HepG2 (cell line): ENCODE measurements around the gene GYS2. TPM values are rescaled to one million over a fixed set of nuclear protein-coding genes. Genes with fewer than 3 reads are reported as not detected.

Source experiments
- ATAC-seq: fragments of 200-7000 bp; cut with Tn5 transposase; 3 replicates; pipeline ENCODE4 v1.9.1; 2020; ENCODE audit warnings: mild to moderate bottlenecking, moderate library complexity
- BruUV-seq: library from RNA; stranded (reverse); fragments of 400-500 nt; replicated peaks from 2 replicates; lab custom pipeline; 2021; lab: Mats Ljungman, UMichigan
- CTCF ChIA-PET: fragments of 300-600 bp; formaldehyde crosslinking; extraction: SDS; loops from one replicate; lab custom pipeline; 2021; ENCODE audit warnings: low total read pairs, inconsistent platforms, low intra/inter-chr PET ratio; lab: Yijun Ruan, JAX
- POLR2A ChIA-PET: fragments of 350-600 bp; sonication (Branson Sonifier 250); formaldehyde crosslinking; loops from one replicate; lab custom pipeline; 2020; ENCODE audit warnings: antibody characterized with exemption, inconsistent platforms; lab: Yijun Ruan, JAX
- DNase-seq: peaks from one replicate; pipeline ENCODE4 v3.0.0-alpha.2; 2015; ENCODE audit warnings: low spot score
- FAIRE-seq: peaks from 3 replicates; lab custom pipeline; 2011; peaks lifted over from hg19 to GRCh38; lab: Jason Lieb, UNC
- H2AFZ ChIP-seq: one replicate; pipeline ENCODE4 v1.6.1; 2011; ENCODE audit warnings: low read length, inconsistent platforms
- H3K27ac ChIP-seq: fragments of 300-600 bp; 3 replicates; pipeline ENCODE4 v1.8.0; 2011; ENCODE audit warnings: mixed run types, mild to moderate bottlenecking, mixed read lengths, low read length, inconsistent platforms; ENCODE audit not compliant: insufficient read depth; ENCODE audit errors: extremely low read length
- H3K27me3 ChIP-seq, 2 experiments: fragments of 200-600 bp in 1 of 2; 2 replicates in 1 of 2; 3 replicates in 1 of 2; pipeline versions ENCODE4 v1.6.0 to v1.8.0; 2011; ENCODE audit warnings: low read length in 2 of 2, mild to moderate bottlenecking in 2 of 2, moderate library complexity in 2 of 2, inconsistent platforms in 1 of 2; ENCODE audit not compliant: insufficient read depth in 2 of 2, control insufficient read depth in 1 of 2
- H3K36me3 ChIP-seq, 2 experiments: fragments of 200-600 bp in 1 of 2; replicated peaks in 1 of 2; 2 replicates in 1 of 2; 3 replicates in 1 of 2; pipeline versions ENCODE4 v1.5.1 to v1.8.0; 2011; ENCODE audit warnings: low read length in 2 of 2, inconsistent platforms in 1 of 2; ENCODE audit not compliant: insufficient read depth in 2 of 2, control insufficient read depth in 1 of 2
- H3K4me1 ChIP-seq: 2 replicates; pipeline ENCODE4 v1.5.1; 2012; ENCODE audit warnings: low read length, inconsistent platforms; ENCODE audit not compliant: insufficient read depth
- H3K4me2 ChIP-seq: 2 replicates; pipeline ENCODE4 v1.6.0; 2011; ENCODE audit warnings: low read depth, low read length, inconsistent platforms
- H3K4me3 ChIP-seq, 3 experiments: fragments of 200-600 bp in 1 of 3; sonication (generic), shearing (Covaris generic) in 1 of 3; replicated peaks in 1 of 3; 2 replicates each; pipeline ENCODE4 v1.5.1; 2011 to 2016; ENCODE audit warnings: low read length in 3 of 3, inconsistent platforms in 2 of 3, low read depth in 2 of 3, mild to moderate bottlenecking in 2 of 3, control low read depth in 1 of 3, mixed read lengths in 1 of 3; ENCODE audit not compliant: insufficient read depth in 1 of 3
- H3K79me2 ChIP-seq: one replicate; pipeline ENCODE4 v1.6.1; 2011; ENCODE audit warnings: low read length, inconsistent platforms; ENCODE audit not compliant: insufficient read depth
- H3K9ac ChIP-seq: 2 replicates; pipeline ENCODE4 v1.6.0; 2011; ENCODE audit warnings: mild to moderate bottlenecking, low read depth, low read length, inconsistent platforms; ENCODE audit not compliant: insufficient read depth
- H3K9me3 ChIP-seq: 2 replicates; pipeline ENCODE4 v1.5.1; 2012; ENCODE audit warnings: mild to moderate bottlenecking, low read length
- H4K20me1 ChIP-seq: 2 replicates; pipeline ENCODE4 v1.6.0; 2011; ENCODE audit warnings: inconsistent platforms, mild to moderate bottlenecking, low read length, moderate library complexity; ENCODE audit not compliant: insufficient read depth
- ATRX ChIP-seq: sonication (generic); formaldehyde crosslinking; IDR thresholded peaks from 2 replicates; pipeline ENCODE4 v1.4.0; 2020; ENCODE audit warnings: missing genetic modification reagents, borderline replicate concordance
- ESRRA ChIP-seq: sonication (generic); formaldehyde crosslinking; IDR thresholded peaks from 2 replicates; pipeline ENCODE4 v1.5.1; 2020; ENCODE audit warnings: mild to moderate bottlenecking, low read depth, missing genetic modification reagents
- FOXA3 ChIP-seq: IDR thresholded peaks from 2 replicates; pipeline ENCODE4 v1.6.1; 2016; ENCODE audit warnings: missing genetic modification reagents, missing compliant biosample characterization
- GFI1 ChIP-seq: sonication (generic); formaldehyde crosslinking; IDR thresholded peaks from 2 replicates; pipeline ENCODE4 v1.5.0; 2020; ENCODE audit warnings: missing genetic modification reagents, mild to moderate bottlenecking, borderline replicate concordance
- HMGXB4 ChIP-seq, 2 experiments: sonication (generic) in 1 of 2; formaldehyde crosslinking in 1 of 2; IDR thresholded peaks; 2 replicates each; pipeline versions ENCODE4 v1.4.0 to v1.6.1; 2018 to 2020; ENCODE audit warnings: missing genetic modification reagents in 2 of 2, borderline replicate concordance in 1 of 2, low read depth in 1 of 2, mild to moderate bottlenecking in 1 of 2, missing biosample characterization in 1 of 2
- KLF15 ChIP-seq: sonication (generic); formaldehyde crosslinking; IDR thresholded peaks from 2 replicates; pipeline ENCODE4 v1.8.1; 2023; ENCODE audit warnings: borderline replicate concordance, mild to moderate bottlenecking, inconsistent platforms, missing genetic modification reagents, mixed read lengths
- MLLT10 ChIP-seq: sonication (generic); formaldehyde crosslinking; IDR thresholded peaks from 2 replicates; pipeline ENCODE4 v1.4.0; 2020; ENCODE audit warnings: missing genetic modification reagents
- NAIF1 ChIP-seq: sonication (generic); formaldehyde crosslinking; IDR thresholded peaks from 2 replicates; pipeline ENCODE4 v1.5.0; 2020; ENCODE audit warnings: mild to moderate bottlenecking, missing genetic modification reagents, borderline replicate concordance
- NCOA5 ChIP-seq: sonication (generic); formaldehyde crosslinking; IDR thresholded peaks from 2 replicates; pipeline ENCODE4 v1.4.0; 2020; ENCODE audit warnings: missing genetic modification reagents
- SIX1 ChIP-seq: sonication (generic); formaldehyde crosslinking; IDR thresholded peaks from 2 replicates; pipeline ENCODE4 v1.4.0; 2020; ENCODE audit warnings: missing genetic modification reagents, borderline replicate concordance
- SMYD3 ChIP-seq: sonication (generic); formaldehyde crosslinking; IDR thresholded peaks from 2 replicates; pipeline ENCODE4 v1.8.1; 2023; ENCODE audit warnings: mild to moderate bottlenecking, missing genetic modification reagents
- ZBTB49 ChIP-seq: sonication (generic); formaldehyde crosslinking; IDR thresholded peaks from 2 replicates; pipeline ENCODE4 v1.4.0; 2020; ENCODE audit warnings: missing genetic modification reagents, borderline replicate concordance
- ZFP36L2 ChIP-seq: sonication (generic); formaldehyde crosslinking; IDR thresholded peaks from 2 replicates; pipeline ENCODE4 v1.4.0; 2020; ENCODE audit warnings: missing genetic modification reagents
- ZNF329 ChIP-seq: sonication (generic); formaldehyde crosslinking; IDR thresholded peaks from 2 replicates; pipeline ENCODE4 v1.9.0; 2021; ENCODE audit warnings: low read depth, mild to moderate bottlenecking, missing genetic modification reagents
- ZSCAN20 ChIP-seq: sonication (generic); formaldehyde crosslinking; IDR thresholded peaks from 2 replicates; pipeline ENCODE4 v1.4.0; 2020; ENCODE audit warnings: missing genetic modification reagents, mild to moderate bottlenecking, borderline replicate concordance
- WGBS: methylation state at CpG from one replicate; pipeline ENCODE4 v1.1.6; 2017; ENCODE audit warnings: low lambda C conversion rate; 5-methylcytosine and 5-hydroxymethylcytosine counted together
- in situ Hi-C: cut with HindIII; loops from 2 replicates; pipeline ENCODE4 v1.10.0; 2017; ENCODE audit warnings: low pct_unique_long_range_greater_than_20kb; ENCODE audit not compliant: extremely low pct_ligation_motif_present
- intact Hi-C: fragments of 100-400 bp; cut with micrococcal nuclease; formaldehyde crosslinking; loops from one replicate; pipeline ENCODE4 v1.10.0; 2022; ENCODE audit not compliant: unreplicated experiment
- polyA plus RNA-seq, 8 experiments: library from polyadenylated mRNA; depleted of rRNA in 3 of 8; stranded (reverse) in 7 of 8; unstranded in 1 of 8; fragments of >200 nt; fragmentation: Illumina TruSeq in 4 of 8; extraction: Trizol in 4 of 8; gene quantifications; 2 replicates each; pipeline versions ENCODE4 v1.2.1 to v1.2.3, GENCODE V29; 2011 to 2016; ENCODE audit warnings: low read depth in 4 of 8, missing spikeins in 1 of 8, mixed read lengths in 1 of 8; ENCODE audit not compliant: insufficient read depth in 1 of 8
- total RNA-seq, 5 experiments: library from RNA; depleted of rRNA; stranded (reverse); fragments of >200 nt; fragmentation: Illumina TruSeq; extraction: Trizol; gene quantifications; 2 replicates each; pipeline ENCODE4 v1.2.3, GENCODE V29; 2016; ENCODE audit warnings: low read depth in 1 of 5
- TF ChIP-seq, protein P1 (sequence below): sonication (generic); formaldehyde crosslinking; IDR thresholded peaks from 2 replicates; pipeline ENCODE4 v1.5.0; 2020; ENCODE audit warnings: missing genetic modification reagents
- TF ChIP-seq, protein P2 (sequence below): sonication (generic); formaldehyde crosslinking; IDR thresholded peaks from 2 replicates; pipeline ENCODE4 v1.5.0; 2020; ENCODE audit warnings: missing genetic modification reagents
- TF ChIP-seq, protein P3 (sequence below): sonication (generic); formaldehyde crosslinking; IDR thresholded peaks from 2 replicates; pipeline ENCODE4 v1.8.0; 2022; ENCODE audit warnings: mild to moderate bottlenecking, missing genetic modification reagents, moderate library complexity

Gene GYS2
- total and polyA plus RNA-seq, 2 of the 13 experiments (the other 11 are each of a cell fraction or from before 2014, with no cell fraction given) = not detected

DNA sequence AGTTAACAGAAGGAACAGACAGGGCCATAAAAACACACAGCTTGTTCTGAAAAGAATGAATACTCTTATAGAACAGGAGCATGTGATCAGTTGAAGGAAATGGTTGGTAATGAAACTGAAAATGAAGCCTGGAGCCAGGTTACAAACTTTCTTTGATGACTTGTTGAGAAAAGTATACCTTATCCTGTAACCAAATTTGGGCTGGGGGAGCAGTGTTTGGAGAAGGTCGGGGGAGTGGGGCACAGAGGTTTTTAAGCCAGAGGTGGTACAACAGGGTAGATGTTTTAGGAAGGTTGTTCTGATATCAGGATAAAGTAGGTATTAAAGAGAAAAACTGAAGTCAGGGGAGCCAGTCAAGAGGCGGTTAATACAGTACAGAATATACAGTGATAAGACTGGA, 94.9 kb downstream of the GYS2 start:
- peaks cover 22% of the 10 kb centered on the region for H3K79me2 ChIP-seq
- no peak for FAIRE-seq
- no peaks in the 10 kb centered on the region for H3K9me3 ChIP-seq
- DNase-seq = no peak
- no peaks in the 10 kb centered on the region for H3K4me1 ChIP-seq
- in situ Hi-C loops = loop anchor here (25.0 kb wide), 1 partner anchor 528 kb away; the partner anchor contains the start of gene CMAS
- BruUV-seq = no TSS peak
- H3K4me2 ChIP-seq = no peak overlapping the region
- POLR2A ChIA-PET = no interaction called here
- no peak overlapping the region for H3K9ac ChIP-seq
- CTCF ChIA-PET = no interaction called here
- no peaks in the 10 kb centered on the region for H3K27me3 ChIP-seq
- no peak overlapping the region for H3K27ac ChIP-seq
- H3K36me3 ChIP-seq = peaks cover 6 to 32% of the 10 kb centered on the region in 2 experiments; a peak in 4 of 5 replicates
- no peak overlapping the region for H3K4me3 ChIP-seq
- intact Hi-C loops = loop anchor here (10.0 kb wide), 1 partner anchor 145 kb away; the partner anchor contains the start of gene LDHB
- ATAC-seq = no peak
- no peak overlapping the region for H2AFZ ChIP-seq
- 49% methylated on average over 2 of the region's 2 CpGs for WGBS
- H4K20me1 ChIP-seq = peaks cover 3% of the 10 kb centered on the region; the same call in 1 of the 2 replicates
- no peak for TF ChIP-seq KLF15 (CRISPR knock-in tag)
- TF ChIP-seq, protein P1, sequence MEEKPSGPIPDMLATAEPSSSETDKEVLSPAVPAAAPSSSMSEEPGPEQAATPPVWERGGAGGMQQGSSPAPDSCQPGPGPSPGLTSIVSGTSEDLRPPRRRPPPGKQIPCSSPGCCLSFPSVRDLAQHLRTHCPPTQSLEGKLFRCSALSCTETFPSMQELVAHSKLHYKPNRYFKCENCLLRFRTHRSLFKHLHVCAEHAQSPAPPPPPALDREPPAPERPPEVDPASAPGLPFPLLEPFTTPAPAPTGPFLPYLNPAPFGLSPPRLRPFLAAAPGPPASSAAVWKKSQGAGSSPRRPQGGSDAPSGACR (CRISPR knock-in tag) = no peak
- TF ChIP-seq, protein P2, sequence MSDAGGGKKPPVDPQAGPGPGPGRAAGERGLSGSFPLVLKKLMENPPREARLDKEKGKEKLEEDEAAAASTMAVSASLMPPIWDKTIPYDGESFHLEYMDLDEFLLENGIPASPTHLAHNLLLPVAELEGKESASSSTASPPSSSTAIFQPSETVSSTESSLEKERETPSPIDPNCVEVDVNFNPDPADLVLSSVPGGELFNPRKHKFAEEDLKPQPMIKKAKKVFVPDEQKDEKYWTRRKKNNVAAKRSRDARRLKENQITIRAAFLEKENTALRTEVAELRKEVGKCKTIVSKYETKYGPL (CRISPR knock-in tag) = no peak
- no peak for TF ChIP-seq ZBTB49
- no peak for TF ChIP-seq SIX1 (CRISPR knock-in tag)
- TF ChIP-seq ZNF329 (CRISPR knock-in tag) = no peak
- TF ChIP-seq GFI1 (CRISPR knock-in tag) = no peak
- no peak for TF ChIP-seq ATRX (CRISPR knock-in tag)
- no peak for TF ChIP-seq NAIF1 (CRISPR knock-in tag)
- no peak for TF ChIP-seq MLLT10 (CRISPR knock-in tag)
- no peak for TF ChIP-seq ZSCAN20 (CRISPR knock-in tag)
- no peak for TF ChIP-seq SMYD3
- no peak for TF ChIP-seq ZFP36L2
- no peak for TF ChIP-seq HMGXB4 (CRISPR knock-in tag; IDR thresholded peaks at IDR 0.05; ENCODE audit: borderline replicate concordance in 1 of 2, low read depth in 1 of 2)
- TF ChIP-seq FOXA3 (CRISPR knock-in tag) = no peak
- TF ChIP-seq ESRRA (CRISPR knock-in tag) = no peak
- TF ChIP-seq, protein P3, sequence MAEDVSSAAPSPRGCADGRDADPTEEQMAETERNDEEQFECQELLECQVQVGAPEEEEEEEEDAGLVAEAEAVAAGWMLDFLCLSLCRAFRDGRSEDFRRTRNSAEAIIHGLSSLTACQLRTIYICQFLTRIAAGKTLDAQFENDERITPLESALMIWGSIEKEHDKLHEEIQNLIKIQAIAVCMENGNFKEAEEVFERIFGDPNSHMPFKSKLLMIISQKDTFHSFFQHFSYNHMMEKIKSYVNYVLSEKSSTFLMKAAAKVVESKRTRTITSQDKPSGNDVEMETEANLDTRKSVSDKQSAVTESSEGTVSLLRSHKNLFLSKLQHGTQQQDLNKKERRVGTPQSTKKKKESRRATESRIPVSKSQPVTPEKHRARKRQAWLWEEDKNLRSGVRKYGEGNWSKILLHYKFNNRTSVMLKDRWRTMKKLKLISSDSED (CRISPR knock-in tag) = no peak
- TF ChIP-seq NCOA5 (CRISPR knock-in tag) = no peak
